Head of caudate nucleus (tissue), 42 donors: Measurements from ENCODE around the gene IL9R.
A peak's percentile ranks its signal among the peaks of the same experiment; 100 is the strongest.
"Not testable (repeated sequence)": the region's sequence is repeated elsewhere in the genome, so short reads cannot be mapped to it uniquely, and the experiment has no call there.

Experiments
- DNase-seq, 42 donors: peaks; one replicate each; pipeline versions ENCODE4 v3.0.0 to v3.0.0-alpha.2; 2020 to 2021; ENCODE audit warnings: mixed read lengths in 7 of 42
- intact Hi-C: fragments of 100-400 bp; cut with DNase I; formaldehyde crosslinking; loops from one replicate; pipeline ENCODE4 v1.15.0; 2022

IL9R gene, protein sequence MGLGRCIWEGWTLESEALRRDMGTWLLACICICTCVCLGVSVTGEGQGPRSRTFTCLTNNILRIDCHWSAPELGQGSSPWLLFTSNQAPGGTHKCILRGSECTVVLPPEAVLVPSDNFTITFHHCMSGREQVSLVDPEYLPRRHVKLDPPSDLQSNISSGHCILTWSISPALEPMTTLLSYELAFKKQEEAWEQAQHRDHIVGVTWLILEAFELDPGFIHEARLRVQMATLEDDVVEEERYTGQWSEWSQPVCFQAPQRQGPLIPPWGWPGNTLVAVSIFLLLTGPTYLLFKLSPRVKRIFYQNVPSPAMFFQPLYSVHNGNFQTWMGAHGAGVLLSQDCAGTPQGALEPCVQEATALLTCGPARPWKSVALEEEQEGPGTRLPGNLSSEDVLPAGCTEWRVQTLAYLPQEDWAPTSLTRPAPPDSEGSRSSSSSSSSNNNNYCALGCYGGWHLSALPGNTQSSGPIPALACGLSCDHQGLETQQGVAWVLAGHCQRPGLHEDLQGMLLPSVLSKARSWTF

DNA sequence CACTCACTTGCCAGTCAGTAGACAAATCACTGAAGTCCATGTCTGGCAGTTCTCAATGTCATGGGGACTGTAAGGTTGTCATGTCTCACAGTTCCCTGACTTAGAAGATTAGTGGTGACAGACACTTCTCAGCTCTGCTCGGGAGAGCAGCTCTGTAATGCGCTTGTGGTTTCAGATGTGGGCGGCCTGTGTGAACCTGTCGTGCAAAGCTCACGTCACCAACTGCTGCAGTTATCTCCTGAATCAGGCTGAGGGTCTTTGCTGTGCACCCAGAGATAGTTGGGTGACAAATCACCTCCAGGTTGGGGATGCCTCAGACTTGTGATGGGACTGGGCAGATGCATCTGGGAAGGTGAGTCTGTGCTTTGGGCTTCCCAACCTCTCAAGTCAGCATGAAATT is at the start of gene IL9R:
IL9R (plus strand) TSS at position 261 of the 400 bp plus-strand sequence; CDS start at position 325, 64 bp downstream.
- intact Hi-C loops, result no loop called here
- peak in 1 of 42 donors; percentile 34 for DNase-seq

- no peak for DNase-seq
- intact Hi-C loops, result no loop called here
Observed at GRCh38 chrX:155949098-155949497, 48.4 kb upstream of the IL9R start.

GRCh38 chrX:155951237-155951789 is 46.2 kb upstream of the IL9R start:
- no peak for DNase-seq
- intact Hi-C loops, result no loop called here

DNA sequence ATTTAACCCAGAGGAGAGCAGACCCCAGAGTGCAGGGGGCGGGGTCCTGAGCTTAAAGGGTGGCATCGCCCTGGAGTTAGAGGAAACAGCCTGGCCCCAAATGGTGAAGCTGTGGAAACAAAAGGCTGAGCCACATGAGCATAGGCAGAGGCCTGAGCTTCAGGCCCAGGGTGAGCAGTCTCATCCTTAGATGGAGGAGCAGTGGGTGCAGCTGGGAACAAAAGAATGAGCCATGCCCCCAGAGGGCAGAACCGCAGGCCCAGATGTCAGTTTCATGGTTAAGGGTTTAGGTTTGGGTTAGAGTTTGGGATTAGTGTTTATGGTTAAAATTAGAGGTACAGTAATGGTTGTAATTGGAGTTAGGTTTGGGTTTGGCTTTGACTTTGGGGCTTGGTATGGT is 44.4 kb upstream of the IL9R start:
- no peak for DNase-seq
- intact Hi-C loops, result no loop called here

- intact Hi-C loops, result no loop called here
- no peak for DNase-seq
Observed at GRCh38 chrX:155954793-155955192, 42.7 kb upstream of the IL9R start.

DNA sequence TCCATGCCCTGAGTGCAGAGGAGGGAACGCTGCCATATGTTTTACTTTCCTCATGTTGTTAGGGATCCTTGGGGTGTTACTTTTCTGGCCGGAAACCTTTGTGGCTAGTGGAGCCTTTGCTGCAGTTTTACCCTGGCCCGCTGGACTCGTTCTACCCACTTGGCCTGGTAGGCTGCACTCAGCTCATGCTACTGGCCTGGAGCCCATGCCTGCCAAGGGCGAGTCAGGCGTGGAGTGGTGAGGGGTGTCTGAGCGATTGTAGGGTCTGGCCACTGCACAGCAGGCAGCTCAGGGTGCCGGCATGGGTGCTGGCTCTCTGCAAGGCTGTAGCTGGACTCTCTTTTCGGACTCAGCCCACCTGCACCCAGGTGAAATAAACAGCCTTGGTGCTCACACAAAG is 41.4 kb upstream of the IL9R start:
- no peak for DNase-seq
- intact Hi-C loops, result no loop called here

GRCh38 chrX:155956649-155957048 is 40.8 kb upstream of the IL9R start:
- intact Hi-C loops, result no loop called here
- DNase-seq, result peak in 8 of 42 donors; percentile 2 to 47 (median 4)

GRCh38 chrX:155957843-155958242 is 39.7 kb upstream of the IL9R start:
- DNase-seq, result no peak
- intact Hi-C loops, result no loop called here

GRCh38 chrX:155959018-155959587 is 38.4 kb upstream of the IL9R start:
- intact Hi-C loops, result no loop called here
- DNase-seq, result no peak

GRCh38 chrX:155962906-155963305 is 34.6 kb upstream of the IL9R start:
- no peak for DNase-seq
- intact Hi-C loops, result no loop called here

GRCh38 chrX:155966876-155967275 is 30.6 kb upstream of the IL9R start:
- peak in 9 of 42 donors; percentile 2 to 27 (median 9) for DNase-seq
- intact Hi-C loops, result no loop called here

GRCh38 chrX:155967653-155968325 is 29.7 kb upstream of the IL9R start:
- no peak for DNase-seq
- intact Hi-C loops, result no loop called here

DNA sequence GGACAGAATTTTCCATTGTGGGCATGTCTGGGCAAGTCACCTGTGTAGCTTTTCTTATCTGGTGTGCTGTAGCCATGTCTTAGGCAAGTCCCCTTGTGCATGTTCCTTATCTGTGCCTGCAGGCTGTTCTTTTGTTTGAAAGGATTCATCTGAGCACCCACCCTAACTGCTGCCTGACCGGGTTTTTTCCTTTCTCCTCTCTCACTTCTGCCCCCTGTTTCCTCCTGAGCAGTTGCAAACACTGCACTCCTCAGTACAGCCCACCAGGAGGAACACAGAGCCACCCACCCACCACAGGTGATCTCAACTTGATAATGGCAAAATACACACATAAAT is 29.2 kb upstream of the IL9R start:
- DNase-seq, result no peak
- intact Hi-C loops, result no loop called here

GRCh38 chrX:155968791-155969190 is 28.7 kb upstream of the IL9R start:
- intact Hi-C loops, result no loop called here
- no peak for DNase-seq

DNA sequence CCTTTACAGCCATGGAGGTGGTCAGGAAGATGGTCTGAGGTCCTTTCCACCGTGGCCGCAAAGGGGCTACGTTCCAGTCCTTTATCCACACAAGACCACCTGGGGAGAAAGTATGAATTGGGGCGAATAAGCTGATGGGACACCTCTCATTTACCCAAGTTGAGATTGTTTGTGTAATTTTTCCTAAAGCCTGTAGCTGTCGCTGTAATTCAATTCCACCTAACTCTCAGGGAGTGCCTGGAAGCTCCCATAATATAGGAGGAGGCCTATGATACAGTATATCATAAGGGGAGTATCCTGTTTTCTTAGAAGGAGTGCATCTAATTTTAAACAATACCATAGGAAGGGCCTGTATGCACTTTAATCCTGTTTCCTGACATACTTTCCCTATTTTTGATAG is 25.8 kb upstream of the IL9R start:
- intact Hi-C loops, DNase-seq: not testable (repeated sequence)

DNA sequence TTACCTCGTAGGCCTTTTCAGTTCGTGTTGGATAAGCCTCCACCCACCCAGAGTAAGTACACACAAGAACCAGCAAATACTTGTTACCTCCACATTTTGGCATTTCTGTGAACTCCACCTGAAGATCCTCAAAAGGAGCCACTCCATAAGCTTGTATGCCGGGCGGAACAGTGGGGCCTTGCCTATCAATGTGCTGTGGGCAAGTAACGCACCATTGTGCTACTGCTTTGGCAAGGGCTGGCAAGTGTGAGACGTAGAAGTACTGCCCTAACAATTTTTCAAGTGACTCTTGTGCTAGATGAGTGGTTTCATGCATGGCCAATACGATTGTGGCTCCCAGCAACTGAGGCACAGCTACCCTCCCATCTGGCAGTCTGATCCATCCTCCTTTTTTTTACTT is 25.3 kb upstream of the IL9R start:
- DNase-seq, intact Hi-C loops: not testable (repeated sequence)

GRCh38 chrX:155983326-155983725 is 14.2 kb upstream of the IL9R start:
- DNase-seq, result no peak
- intact Hi-C loops, result no loop called here

DNA sequence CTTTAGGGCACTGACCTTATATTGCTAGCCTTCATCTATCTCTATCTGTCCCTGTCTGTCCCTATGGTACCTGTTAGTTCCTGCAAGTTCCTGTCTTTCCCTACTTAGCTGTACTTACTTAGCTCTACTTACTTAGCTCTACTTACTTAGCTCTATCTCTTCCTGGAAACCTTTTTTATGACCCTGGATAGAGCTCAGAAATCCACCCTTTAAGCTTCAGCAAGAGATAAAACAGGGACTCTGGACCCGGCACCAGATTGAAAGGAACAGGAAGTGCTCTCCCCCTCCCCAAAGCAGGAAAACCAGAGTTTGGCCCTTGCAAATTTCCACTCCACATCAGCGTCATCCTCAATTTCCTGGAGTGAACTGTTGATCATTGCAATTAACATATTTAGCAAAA is 12.3 kb upstream of the IL9R start:
- intact Hi-C loops, result no loop called here

GRCh38 chrX:155986995-155987394 is 10.5 kb upstream of the IL9R start:
- DNase-seq, intact Hi-C loops: not testable (repeated sequence)

More for the DNA sequence above, 12.3 kb upstream of the IL9R start:
- DNase-seq, result no peak

DNA sequence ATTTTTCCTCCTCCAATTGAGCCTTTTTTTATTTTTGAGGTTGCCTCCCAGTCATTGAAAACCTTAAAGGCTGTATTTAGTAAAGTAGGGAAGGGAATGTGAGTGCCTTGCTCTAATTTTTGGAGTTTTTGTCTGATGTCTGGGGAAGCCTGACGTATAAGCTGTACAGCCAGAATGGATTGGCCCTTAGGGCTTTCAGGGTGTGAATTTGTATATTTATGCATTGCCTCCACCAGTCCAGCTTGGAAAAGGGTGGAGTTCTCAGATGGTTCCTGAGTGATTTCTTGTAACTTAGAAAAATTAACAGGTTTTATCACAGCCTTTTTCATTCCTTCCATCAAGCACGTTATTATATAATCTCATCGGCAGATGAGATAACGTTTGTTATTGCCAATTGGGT is 8.6 kb upstream of the IL9R start:
- intact Hi-C loops, result no loop called here
- no peak for DNase-seq
